Hematopoietic multipotent progenitor cell (in vitro differentiated cells): Measurements from ENCODE around the gene TMEM107. TPM values are rescaled to one million over a fixed set of nuclear protein-coding genes. Genes with fewer than 3 reads are reported as not detected.
"Not testable (repeated sequence)": the region's sequence is repeated elsewhere in the genome, so short reads cannot be mapped to it uniquely, and the experiment has no call there.

Experiments
- DNase-seq, 3 donors: peaks; one replicate each; pipeline ENCODE4 v3.0.0-alpha.2; 2011 to 2015; ENCODE audit warnings: low read depth in 2 of 3, low spot score in 2 of 3
- total RNA-seq: library from RNA; depleted of rRNA; stranded (reverse); fragments of >200 nt; gene quantifications from one replicate; pipeline ENCODE4 v1.2.3, GENCODE V29; 2012

Gene TMEM107
- total RNA-seq, 1 donor, result 251 TPM

GRCh38 chr17:8189711-8190477 lies 13.7 kb upstream of the TMEM107 start, which contains the start of gene BORCS6:
Gene BORCS6, minus strand, starts transcription at chr17:8190180. Its CDS starts 40 bp downstream, at chr17:8190140.
- DNase-seq, result peak; percentile 75 to 97 (median 97)

DNA sequence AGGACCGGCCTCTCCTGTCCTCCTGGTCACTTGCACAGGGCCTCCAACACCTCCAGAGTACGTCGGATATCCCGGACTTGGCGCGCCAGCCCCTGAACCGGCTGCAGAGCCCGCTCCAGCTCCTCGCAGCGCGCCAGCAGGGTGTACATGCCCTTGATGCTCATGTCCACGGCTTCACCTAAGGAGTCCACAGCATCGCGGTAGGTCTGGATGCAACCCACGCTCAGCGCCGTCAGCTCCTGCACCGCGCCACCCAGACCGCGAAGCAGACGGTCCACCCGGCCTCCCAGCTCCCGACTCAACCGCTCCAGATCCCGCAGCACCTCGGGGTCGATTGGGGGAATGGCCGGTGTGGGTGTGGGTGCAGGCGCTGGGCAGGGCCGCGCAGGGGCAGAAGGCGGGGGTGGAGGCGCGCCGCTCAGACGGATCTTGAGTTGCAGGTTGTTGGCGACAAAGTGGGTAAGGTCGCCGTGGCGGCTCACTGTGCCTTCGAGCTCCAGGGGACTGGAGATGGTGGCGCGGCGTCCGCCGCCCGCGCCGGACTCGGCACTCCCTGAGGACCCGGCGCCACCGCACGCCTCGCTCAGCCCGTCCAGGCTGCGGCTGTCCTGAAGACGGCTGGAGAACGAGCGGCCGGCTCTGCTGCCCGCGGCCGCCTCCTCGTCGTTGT lies 13.0 kb upstream of the TMEM107 start:
- DNase-seq, result no peak

GRCh38 chr17:8188263-8188839 lies 12.2 kb upstream of the TMEM107 start:
- no peak for DNase-seq

DNA sequence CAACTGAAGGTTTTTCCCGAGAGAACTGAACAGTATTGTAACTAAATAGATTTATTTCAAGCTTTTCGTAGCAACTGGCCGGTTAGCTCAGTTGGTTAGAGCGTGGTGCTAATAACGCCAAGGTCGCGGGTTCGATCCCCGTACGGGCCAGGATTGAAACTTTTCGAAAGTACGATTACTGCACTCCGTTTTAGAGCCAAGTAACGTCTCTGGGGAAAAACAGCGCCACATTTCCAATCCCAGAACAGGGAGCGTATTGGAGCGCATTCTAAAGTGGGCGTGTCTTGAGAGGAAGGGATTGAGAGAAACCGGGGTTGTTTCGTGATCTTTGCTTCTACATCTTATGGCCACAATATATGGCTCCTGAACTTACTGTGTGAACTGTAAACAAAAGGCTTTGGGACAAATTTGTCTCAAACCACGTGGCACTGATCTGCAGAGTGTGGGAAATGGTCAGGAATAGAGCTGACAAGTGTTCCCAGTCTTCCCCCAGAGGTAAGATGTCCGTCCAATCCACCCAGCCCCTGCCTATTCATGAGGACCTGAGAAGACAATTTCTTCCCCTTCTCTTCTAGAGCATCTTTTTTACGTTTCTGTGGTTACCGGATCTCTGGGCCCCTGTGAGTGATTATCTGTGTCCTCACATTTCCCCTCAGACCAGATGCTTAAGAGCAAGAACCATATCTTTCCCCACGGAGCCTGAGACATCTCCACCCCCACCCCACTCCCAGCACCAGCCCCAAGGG lies 11.5 kb upstream of the TMEM107 start:
- peak; percentile 81 to 95 (median 88) for DNase-seq

GRCh38 chr17:8186787-8187516 lies 10.8 kb upstream of the TMEM107 start:
- peak in 2 of 3 donors; percentile 90 to 96 for DNase-seq

DNA sequence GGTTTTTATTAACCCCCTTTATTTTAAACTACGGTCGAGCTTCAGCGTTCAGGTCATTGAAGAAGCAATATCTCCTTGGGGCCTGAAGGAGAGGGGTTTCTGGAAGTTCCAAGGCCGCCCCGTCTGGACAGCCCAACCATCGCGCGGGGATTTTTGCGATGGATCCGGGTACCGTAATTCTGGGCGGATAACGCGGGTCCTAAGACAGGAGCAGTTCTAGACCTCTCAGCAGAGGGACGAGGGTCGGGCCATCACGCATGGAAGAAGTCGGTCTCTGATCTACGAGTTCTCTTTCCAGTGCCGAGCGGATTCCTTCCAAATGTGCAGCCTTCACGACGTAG lies 10.2 kb upstream of the TMEM107 start:
- DNase-seq, result no peak

GRCh38 chr17:8185582-8186445 lies 9.6 kb upstream of the TMEM107 start:
- DNase-seq, result peak; percentile 78 to 87 (median 84)

DNA sequence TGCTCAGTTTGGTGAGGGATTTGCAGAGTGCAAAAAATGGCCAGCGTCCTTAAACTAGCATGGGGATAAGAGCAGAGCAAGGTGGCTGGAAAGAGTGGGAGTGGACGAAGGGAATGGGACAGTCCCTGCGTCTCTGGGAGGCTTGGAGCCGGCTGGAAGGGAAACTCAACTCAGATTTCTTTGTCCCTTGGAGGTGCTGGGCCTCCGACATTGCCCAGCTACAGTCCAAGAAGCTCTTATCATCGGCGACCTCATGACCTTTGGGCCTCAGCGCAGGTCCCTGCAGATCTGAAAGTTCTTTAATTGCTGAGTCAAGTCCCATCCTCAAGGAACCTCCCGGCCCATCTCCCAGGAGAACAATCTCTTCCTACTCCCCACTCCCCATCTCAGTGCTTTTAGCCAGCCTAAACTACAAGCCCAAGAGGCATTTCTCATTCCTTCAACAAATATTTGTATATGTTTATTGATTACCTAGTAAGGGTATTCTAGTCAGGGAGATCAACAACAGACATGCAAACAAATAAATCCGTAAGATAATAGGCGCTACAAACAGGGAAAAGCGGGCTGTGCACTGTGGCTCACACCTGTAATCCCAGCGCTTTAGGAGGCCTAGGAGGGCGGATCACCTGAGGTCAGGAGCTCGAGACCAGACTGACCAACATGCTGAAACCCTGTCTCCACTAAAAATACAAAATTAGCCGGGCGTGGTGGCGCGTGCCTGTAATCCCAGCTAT lies 985 bp upstream of the TMEM107 start:
- DNase-seq, result no peak

DNA sequence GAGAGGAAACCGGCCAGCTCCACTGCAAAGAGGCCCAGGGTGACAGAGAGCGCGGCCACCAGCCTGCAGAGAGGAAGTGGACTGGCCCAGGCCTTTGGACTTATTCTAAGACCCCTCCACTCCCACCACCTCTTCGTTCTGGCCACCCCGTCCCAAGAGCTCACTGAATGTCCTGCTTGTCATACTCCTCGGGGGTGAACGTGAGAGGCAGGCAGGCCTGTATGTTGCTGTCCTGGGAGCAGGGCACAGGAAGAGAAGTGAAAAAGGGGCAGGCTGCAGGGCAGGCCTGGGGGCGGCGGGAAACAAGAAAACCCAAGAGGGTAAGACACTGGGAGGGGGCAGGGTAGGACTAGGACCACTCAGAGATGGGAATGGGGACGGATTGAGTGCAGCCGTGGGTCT lies 384 bp downstream of the TMEM107 start:
- no peak for DNase-seq

GRCh38 chr17:8173871-8174322 lies 2.3 kb downstream of the TMEM107 start:
- DNase-seq, result no peak

DNA sequence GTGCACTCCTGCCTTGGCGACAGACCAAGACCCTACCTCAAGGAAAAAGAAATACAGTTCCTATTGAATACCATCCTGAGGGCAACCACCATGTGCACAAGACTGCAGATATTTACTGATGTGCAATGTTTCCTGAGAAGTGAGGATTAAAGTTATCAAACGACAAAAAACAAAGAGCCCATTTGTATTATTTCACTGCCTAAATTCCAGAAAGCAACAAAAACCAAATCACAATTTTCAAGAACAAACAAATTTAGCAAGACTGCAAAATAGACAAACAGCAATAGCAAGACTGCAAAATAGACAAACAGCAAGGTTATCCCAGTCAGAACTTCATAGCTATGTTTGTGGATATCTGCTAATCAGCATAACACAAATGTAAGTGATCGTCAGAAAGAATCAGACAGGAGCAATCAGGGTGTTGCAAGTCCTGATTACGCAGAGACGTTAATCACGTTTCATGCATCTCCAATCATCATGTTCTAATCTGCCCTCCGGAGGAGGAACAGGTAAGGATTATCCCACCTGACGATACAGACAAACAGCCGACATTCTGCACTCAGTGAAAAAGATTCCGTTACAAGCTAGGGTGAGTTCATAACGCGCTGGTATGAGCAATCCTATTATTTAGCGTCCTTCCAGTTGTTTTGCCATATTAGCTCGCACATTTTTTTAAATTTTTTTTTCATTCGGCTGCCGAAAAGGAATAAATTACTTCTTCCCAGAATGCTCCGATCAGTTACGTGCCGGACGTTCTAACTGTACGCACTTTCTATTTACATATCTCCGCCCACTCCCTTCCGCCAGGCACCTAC lies 2.9 kb downstream of the TMEM107 start:
- DNase-seq, result peak; percentile 79 to 96 (median 87)

GRCh38 chr17:8170186-8170585 lies 6.0 kb downstream of the TMEM107 start:
- not testable (repeated sequence) for DNase-seq

GRCh38 chr17:8167526-8167925 lies 8.7 kb downstream of the TMEM107 start:
- DNase-seq, result no peak

DNA sequence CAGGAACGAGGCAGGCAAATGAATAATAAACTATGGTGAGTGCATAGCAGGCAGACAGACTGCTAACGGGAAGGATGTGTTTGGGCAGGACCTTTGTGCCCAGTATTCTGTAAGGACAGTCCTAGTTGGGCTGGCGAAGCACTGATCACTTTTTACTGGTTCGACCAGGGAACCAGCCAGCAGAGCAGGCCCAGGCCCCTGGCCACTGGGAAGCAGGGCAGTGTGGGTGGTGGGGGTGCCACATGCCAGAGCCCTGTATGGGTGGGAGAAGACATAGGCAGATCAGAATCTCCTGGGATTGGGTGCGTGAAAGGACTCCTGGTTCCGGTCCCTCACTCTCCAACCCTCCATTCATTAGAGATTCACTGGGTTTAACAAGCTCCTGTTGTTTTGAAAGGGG lies 9.4 kb downstream of the TMEM107 start:
- no peak for DNase-seq

- DNase-seq, result no peak
Observed at GRCh38 chr17:8164815-8165131, 11.4 kb downstream of the TMEM107 start.

DNA sequence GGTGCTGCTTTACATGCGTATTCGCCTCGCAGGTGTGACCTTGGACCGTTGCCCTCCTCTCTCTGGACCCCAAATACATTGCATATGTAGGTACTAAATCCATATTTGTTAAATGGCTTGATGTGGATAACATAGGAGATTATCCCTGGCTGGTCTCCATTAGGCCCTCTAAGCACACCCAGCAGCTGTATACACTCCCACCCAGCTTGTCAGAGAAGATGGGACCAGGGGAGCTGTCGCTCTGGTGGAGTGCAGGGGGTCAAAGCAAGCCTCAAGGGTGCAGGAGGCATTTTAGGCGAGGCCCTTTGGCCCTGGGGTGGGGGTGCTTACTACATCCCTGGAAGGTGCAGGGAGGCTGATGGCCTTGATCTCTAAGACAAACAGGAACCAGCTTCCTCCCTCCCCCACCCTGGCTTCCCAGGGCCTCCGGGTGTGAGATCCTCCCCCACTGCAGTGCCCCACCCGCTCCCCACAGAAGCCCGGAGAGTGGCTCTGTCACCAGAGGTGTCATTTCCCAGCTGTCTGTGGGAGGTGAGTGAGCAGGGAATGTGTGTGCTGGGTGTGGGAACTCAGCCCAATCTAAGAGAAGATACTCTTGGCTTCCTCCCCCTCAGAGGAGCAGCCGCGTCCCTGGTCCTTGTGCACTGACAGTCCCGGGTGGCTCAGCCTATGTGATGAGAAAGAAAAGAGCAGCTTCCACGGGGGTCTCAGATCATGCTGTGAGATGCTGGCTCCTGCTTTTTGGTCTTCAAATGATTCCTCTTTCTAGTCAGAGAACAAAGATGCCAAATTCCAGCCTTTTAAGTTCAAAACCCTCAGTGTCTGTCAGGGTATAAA lies 12.0 kb downstream of the TMEM107 start:
- peak in 2 of 3 donors; percentile 50 to 56 for DNase-seq
